Panc1 (cell line): ENCODE data around the gene MORN4. TPM values are rescaled to one million over a fixed set of nuclear protein-coding genes. Genes with fewer than 3 reads are reported as not detected.

Experiments
- ATAC-seq: fragments of 200-7000 bp; cut with Tn5 transposase; 2 replicates; pipeline ENCODE4 v1.9.1; 2020; ENCODE audit warnings: mild to moderate bottlenecking, moderate library complexity
- BruUV-seq: library from RNA; stranded (reverse); fragments of 400-500 nt; replicated peaks from 2 replicates; lab custom pipeline; 2021; lab: Mats Ljungman, UMichigan
- CTCF ChIA-PET: fragments of 300-600 bp; sonication (Branson Sonifier 250); formaldehyde crosslinking; loops from one replicate; lab custom pipeline; 2022; ENCODE audit warnings: antibody characterized with exemption; lab: Charles Lee
- POLR2A ChIA-PET: fragments of 300-600 bp; sonication (Branson Sonifier 250); formaldehyde crosslinking; loops from one replicate; lab custom pipeline; 2022; ENCODE audit warnings: antibody characterized with exemption; lab: Charles Lee
- DNase-seq: peaks from one replicate; pipeline ENCODE4 v3.0.0-alpha.2; 2010; ENCODE audit warnings: low read depth, low spot score
- H3K27ac ChIP-seq: 2 replicates; pipeline ENCODE4 v1.5.1; 2011; ENCODE audit warnings: mild to moderate bottlenecking, low read length, inconsistent platforms
- H3K27me3 ChIP-seq: fragments of 200-500 bp; sonication (Bioruptor generic); 2 replicates; pipeline ENCODE4 v1.6.0; 2014; ENCODE audit warnings: low read length, inconsistent platforms; ENCODE audit not compliant: control insufficient read depth, insufficient read depth
- H3K36me3 ChIP-seq: fragments of 200-500 bp; sonication (Bioruptor generic); 2 replicates; pipeline ENCODE4 v1.5.1; 2014; ENCODE audit warnings: inconsistent platforms, mild to moderate bottlenecking, low read length, moderate library complexity; ENCODE audit not compliant: control insufficient read depth, insufficient read depth
- H3K4me1 ChIP-seq: 2 replicates; pipeline ENCODE4 v1.5.1; 2011; ENCODE audit warnings: inconsistent platforms, mild to moderate bottlenecking, low read length, moderate library complexity; ENCODE audit not compliant: control insufficient read depth, insufficient read depth
- H3K4me3 ChIP-seq, 2 experiments: 2 replicates each; pipeline ENCODE4 v1.5.1; 2011 to 2012; ENCODE audit warnings: low read depth in 2 of 2, low read length in 2 of 2, mild to moderate bottlenecking in 2 of 2, inconsistent platforms in 1 of 2, moderate library complexity in 1 of 2
- H3K9me3 ChIP-seq: fragments of 200-500 bp; sonication (Bioruptor generic); 2 replicates; pipeline ENCODE4 v1.5.1; 2014; ENCODE audit warnings: low read depth, mild to moderate bottlenecking, inconsistent platforms, low read length, moderate library complexity; ENCODE audit not compliant: control insufficient read depth, insufficient read depth
- POLR2AphosphoS5 ChIP-seq: IDR thresholded peaks from 2 replicates; pipeline ENCODE4 v1.6.1; 2012; ENCODE audit warnings: mild to moderate bottlenecking, low read depth, low read length, moderate library complexity
- SIN3A ChIP-seq: IDR thresholded peaks from 2 replicates; pipeline ENCODE4 v1.6.1; 2012; ENCODE audit warnings: low read depth, mild to moderate bottlenecking, low read length, moderate library complexity, borderline replicate concordance; ENCODE audit not compliant: insufficient read depth
- TCF7L2 ChIP-seq: IDR thresholded peaks from 2 replicates; pipeline ENCODE4 v1.6.1; 2011; ENCODE audit warnings: mild to moderate bottlenecking, low read depth, low read length, inconsistent platforms
- in situ Hi-C: cut with HindIII; loops from 2 replicates; pipeline ENCODE4 v1.10.0; 2016; ENCODE audit warnings: low sequenced_read_pairs, low pct_unique_long_range_greater_than_20kb
- intact Hi-C: fragments of 100-400 bp; cut with micrococcal nuclease; formaldehyde crosslinking; loops from one replicate; pipeline ENCODE4 v1.10.0; 2022; ENCODE audit not compliant: unreplicated experiment
- total RNA-seq: library from RNA; stranded (reverse); gene quantifications from one replicate; pipeline ENCODE4 v1.2.1, GENCODE V29; 2021; ENCODE audit not compliant: unreplicated experiment
- TF ChIP-seq, protein P1 (sequence below): fragments of 450-650 bp; IDR thresholded peaks from 2 replicates; pipeline ENCODE4 v1.5.1; 2017; ENCODE audit warnings: mild to moderate bottlenecking
- TF ChIP-seq, protein P2 (sequence below), 2 experiments: IDR thresholded peaks; 2 replicates each; pipeline ENCODE4 v1.6.1; 2011 to 2012; ENCODE audit warnings: low read depth in 2 of 2, control low read depth in 1 of 2, low read length in 1 of 2, mild to moderate bottlenecking in 1 of 2, moderate library complexity in 1 of 2; ENCODE audit not compliant: insufficient read depth in 1 of 2

Gene MORN4
- total RNA-seq, 1 experiment from 2014 or later = 17.9 TPM

DNA sequence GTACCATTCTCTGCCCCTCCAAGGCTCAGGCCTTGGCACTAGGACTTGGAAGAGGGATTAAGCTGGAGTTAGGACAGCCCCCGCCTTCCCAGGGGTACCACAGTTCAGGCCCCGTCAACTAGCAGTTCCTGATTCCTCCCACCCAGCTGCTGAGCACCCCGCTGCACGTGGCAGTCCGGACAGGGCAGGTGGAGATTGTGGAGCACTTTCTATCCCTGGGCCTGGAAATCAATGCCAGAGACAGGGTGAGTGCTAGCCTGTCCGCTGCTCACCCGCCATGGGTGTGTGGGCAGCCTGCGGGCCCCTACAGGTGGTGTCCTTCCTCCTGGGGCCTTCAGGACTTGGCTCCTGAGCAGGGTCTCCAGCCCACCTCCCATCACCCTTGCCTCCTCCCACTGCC, 51.1 kb downstream of the MORN4 start:
- in situ Hi-C loops = no loop called here
- no peak for TF ChIP-seq SIN3A
- TF ChIP-seq, protein P1, sequence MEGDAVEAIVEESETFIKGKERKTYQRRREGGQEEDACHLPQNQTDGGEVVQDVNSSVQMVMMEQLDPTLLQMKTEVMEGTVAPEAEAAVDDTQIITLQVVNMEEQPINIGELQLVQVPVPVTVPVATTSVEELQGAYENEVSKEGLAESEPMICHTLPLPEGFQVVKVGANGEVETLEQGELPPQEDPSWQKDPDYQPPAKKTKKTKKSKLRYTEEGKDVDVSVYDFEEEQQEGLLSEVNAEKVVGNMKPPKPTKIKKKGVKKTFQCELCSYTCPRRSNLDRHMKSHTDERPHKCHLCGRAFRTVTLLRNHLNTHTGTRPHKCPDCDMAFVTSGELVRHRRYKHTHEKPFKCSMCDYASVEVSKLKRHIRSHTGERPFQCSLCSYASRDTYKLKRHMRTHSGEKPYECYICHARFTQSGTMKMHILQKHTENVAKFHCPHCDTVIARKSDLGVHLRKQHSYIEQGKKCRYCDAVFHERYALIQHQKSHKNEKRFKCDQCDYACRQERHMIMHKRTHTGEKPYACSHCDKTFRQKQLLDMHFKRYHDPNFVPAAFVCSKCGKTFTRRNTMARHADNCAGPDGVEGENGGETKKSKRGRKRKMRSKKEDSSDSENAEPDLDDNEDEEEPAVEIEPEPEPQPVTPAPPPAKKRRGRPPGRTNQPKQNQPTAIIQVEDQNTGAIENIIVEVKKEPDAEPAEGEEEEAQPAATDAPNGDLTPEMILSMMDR = no peak
- no peak for TF ChIP-seq TCF7L2
- intact Hi-C loops = no loop called here
- no peaks in the 10 kb centered on the region for H3K36me3 ChIP-seq
- BruUV-seq = no TSS peak
- no peak for DNase-seq
- no peaks in the 10 kb centered on the region for H3K9me3 ChIP-seq
- no peak for ATAC-seq
- no peaks in the 10 kb centered on the region for H3K27me3 ChIP-seq
- no peak overlapping the region for H3K27ac ChIP-seq
- ChIA-PET POLR2A (no interaction called here), CTCF (no interaction called here)
- no peak overlapping the region for H3K4me3 ChIP-seq
- peaks cover 13% of the 10 kb centered on the region for H3K4me1 ChIP-seq

DNA sequence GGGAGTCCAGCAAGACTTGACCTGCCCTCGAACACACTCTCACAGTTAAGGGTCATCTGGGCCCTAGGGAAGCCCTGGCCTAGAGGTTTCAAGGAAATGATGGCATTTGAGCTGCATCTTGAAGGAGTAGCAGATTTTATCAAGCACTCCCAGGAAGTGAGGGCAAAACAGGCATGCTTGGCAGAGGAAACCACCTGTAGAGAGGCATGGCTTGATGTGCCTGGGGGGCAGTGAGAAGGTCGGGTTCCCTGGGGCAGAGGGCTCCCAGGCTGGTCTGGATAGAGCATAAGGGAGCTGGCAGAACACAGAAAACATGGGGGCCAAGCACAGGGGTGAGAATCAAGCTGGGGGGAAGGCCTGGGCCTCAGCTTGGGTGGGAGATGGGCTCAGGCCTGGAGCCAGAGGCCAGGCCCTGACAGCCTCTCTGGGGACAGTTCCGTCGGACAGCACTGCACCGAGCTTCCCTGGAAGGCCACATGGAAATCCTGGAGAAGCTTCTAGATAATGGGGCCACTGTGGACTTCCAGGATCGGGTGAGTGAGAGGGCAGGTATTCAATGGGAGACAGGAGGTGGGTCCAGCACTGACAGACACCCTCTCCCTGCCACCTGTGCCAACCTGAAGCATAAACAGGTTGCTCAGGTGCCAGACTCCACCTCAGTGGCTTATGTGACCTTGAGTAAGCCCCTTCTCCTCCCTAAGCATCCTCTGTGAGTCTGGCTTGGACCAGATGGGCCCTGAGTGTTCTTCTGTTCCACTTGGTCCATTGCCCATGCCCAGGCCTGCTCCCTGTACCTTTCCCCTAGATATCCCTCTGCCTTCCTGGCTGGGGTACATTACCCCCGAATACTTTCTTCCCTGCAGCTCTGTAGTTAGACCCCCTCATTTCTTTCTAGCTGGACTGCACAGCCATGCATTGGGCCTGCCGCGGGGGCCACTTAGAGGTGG, 52.6 kb downstream of the MORN4 start:
- in situ Hi-C loops = no loop called here
- H3K27ac ChIP-seq = peak overlapping the region; percentile 40; the same call in 1 of the 2 replicates
- H3K27me3 ChIP-seq = no peaks in the 10 kb centered on the region
- BruUV-seq = no TSS peak
- ChIA-PET POLR2A (no interaction called here), CTCF (interaction anchor here (1.0 kb wide), 1 partner anchor 9 kb away, joined by 3 read pairs; no protein-coding TSS in a partner anchor)
- intact Hi-C loops = no loop called here
- ATAC-seq (no peak), DNase-seq (no peak)
- TF ChIP-seq, protein P2, sequence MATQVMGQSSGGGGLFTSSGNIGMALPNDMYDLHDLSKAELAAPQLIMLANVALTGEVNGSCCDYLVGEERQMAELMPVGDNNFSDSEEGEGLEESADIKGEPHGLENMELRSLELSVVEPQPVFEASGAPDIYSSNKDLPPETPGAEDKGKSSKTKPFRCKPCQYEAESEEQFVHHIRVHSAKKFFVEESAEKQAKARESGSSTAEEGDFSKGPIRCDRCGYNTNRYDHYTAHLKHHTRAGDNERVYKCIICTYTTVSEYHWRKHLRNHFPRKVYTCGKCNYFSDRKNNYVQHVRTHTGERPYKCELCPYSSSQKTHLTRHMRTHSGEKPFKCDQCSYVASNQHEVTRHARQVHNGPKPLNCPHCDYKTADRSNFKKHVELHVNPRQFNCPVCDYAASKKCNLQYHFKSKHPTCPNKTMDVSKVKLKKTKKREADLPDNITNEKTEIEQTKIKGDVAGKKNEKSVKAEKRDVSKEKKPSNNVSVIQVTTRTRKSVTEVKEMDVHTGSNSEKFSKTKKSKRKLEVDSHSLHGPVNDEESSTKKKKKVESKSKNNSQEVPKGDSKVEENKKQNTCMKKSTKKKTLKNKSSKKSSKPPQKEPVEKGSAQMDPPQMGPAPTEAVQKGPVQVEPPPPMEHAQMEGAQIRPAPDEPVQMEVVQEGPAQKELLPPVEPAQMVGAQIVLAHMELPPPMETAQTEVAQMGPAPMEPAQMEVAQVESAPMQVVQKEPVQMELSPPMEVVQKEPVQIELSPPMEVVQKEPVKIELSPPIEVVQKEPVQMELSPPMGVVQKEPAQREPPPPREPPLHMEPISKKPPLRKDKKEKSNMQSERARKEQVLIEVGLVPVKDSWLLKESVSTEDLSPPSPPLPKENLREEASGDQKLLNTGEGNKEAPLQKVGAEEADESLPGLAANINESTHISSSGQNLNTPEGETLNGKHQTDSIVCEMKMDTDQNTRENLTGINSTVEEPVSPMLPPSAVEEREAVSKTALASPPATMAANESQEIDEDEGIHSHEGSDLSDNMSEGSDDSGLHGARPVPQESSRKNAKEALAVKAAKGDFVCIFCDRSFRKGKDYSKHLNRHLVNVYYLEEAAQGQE (IDR thresholded peaks at IDR 0.05; ENCODE audit: insufficient read depth in 1 of 2, low read depth in 2 of 2, low read length in 1 of 2) = no peak
- TF ChIP-seq POLR2AphosphoS5 (no peak), SIN3A (no peak), TCF7L2 (no peak)
- TF ChIP-seq, protein P1 = no peak
- H3K36me3 ChIP-seq = no peaks in the 10 kb centered on the region
- peaks cover 20% of the 10 kb centered on the region for H3K4me1 ChIP-seq
- no peaks in the 10 kb centered on the region for H3K9me3 ChIP-seq
- H3K4me3 ChIP-seq = no peak overlapping the region
